K562 (cell line): ENCODE data around the gene TMPRSS7. TPM values are rescaled to one million over a fixed set of nuclear protein-coding genes. Genes with fewer than 3 reads are reported as not detected.

ENCODE experiments used
- ARHGAP35 ChIP-seq: fragments of 450-650 bp; IDR thresholded peaks from 2 replicates; pipeline ENCODE4 v1.6.1; 2018; ENCODE audit not compliant: partially characterized antibody
- CREB1 ChIP-seq, 2 experiments: sonication (generic) in 1 of 2; formaldehyde crosslinking in 1 of 2; IDR thresholded peaks; 2 replicates each; pipeline versions ENCODE4 v1.6.1 to v1.8.0; 2012 to 2022; ENCODE audit warnings: inconsistent platforms in 1 of 2, mild to moderate bottlenecking in 1 of 2, missing genetic modification reagents in 1 of 2, moderate library complexity in 1 of 2
- EP300 ChIP-seq: IDR thresholded peaks from 2 replicates; pipeline ENCODE4 v1.6.1; 2012; ENCODE audit warnings: low read length, improper control_type of control experiment
- GATA2 ChIP-seq: sonication (generic); formaldehyde crosslinking; IDR thresholded peaks from 2 replicates; pipeline ENCODE4 v1.4.0; 2020; ENCODE audit warnings: mild to moderate bottlenecking, missing genetic modification reagents
- IFI16 ChIP-seq: fragments of 250-450 bp; sonication (Bioruptor Pico); IDR thresholded peaks from 2 replicates; pipeline ENCODE4 v2.1.2; 2022; ENCODE audit warnings: mild to moderate bottlenecking, inconsistent platforms
- ILF3 ChIP-seq: fragments of 450-650 bp; IDR thresholded peaks from 2 replicates; pipeline ENCODE4 v1.6.1; 2018; ENCODE audit warnings: antibody characterized with exemption, mild to moderate bottlenecking, moderate library complexity, borderline replicate concordance
- KLF13 ChIP-seq: fragments of 450-650 bp; IDR thresholded peaks from 2 replicates; pipeline ENCODE4 v1.6.1; 2016; ENCODE audit warnings: missing genetic modification characterization, low read depth, mild to moderate bottlenecking, missing compliant biosample characterization, moderate library complexity, borderline replicate concordance
- RBM17 ChIP-seq: fragments of 200-400 bp; formaldehyde crosslinking; IDR thresholded peaks from 2 replicates; pipeline ENCODE4 v1.6.1; 2017; ENCODE audit warnings: low read depth, mild to moderate bottlenecking, low read length, borderline replicate concordance
- ZFP1 ChIP-seq: fragments of 450-650 bp; formaldehyde crosslinking; IDR thresholded peaks from 2 replicates; pipeline ENCODE4 v1.4.0; 2020; ENCODE audit warnings: mild to moderate bottlenecking, mixed read lengths
- ZNF699 ChIP-seq: fragments of 250-450 bp; sonication (Bioruptor Pico); IDR thresholded peaks from 2 replicates; pipeline ENCODE4 v1.8.0; 2021; ENCODE audit warnings: mild to moderate bottlenecking, moderate library complexity; ENCODE audit not compliant: insufficient replicate concordance
- ZNF766 ChIP-seq: fragments of 200-800 bp; sonication (Bioruptor generic); conservative IDR thresholded peaks from 2 replicates; pipeline ENCODE4 v1.6.1; 2016; ENCODE audit warnings: missing genetic modification characterization, missing compliant biosample characterization
- ZNF830 ChIP-seq: fragments of 250-450 bp; sonication (Bioruptor Pico); IDR thresholded peaks from 2 replicates; pipeline ENCODE4 v1.5.0; 2021; ENCODE audit warnings: mild to moderate bottlenecking
- polyA plus RNA-seq, 8 experiments: library from polyadenylated mRNA; depleted of rRNA in 4 of 8; stranded (reverse) in 5 of 8; unstranded in 3 of 8; fragments of >200 nt; fragmentation: Nextera tagmentation in 2 of 8; fragmentation: Illumina TruSeq in 1 of 8; extraction: Ambion mirVana in 2 of 8; extraction: Trizol in 1 of 8; gene quantifications; 2 replicates each; pipeline versions ENCODE4 v1.2.1 to v1.2.3, GENCODE V29; 2011 to 2014; ENCODE audit warnings: inconsistent platforms in 1 of 8, missing spikeins in 1 of 8
- total RNA-seq, 7 experiments: library from RNA; depleted of rRNA in 6 of 7; stranded (reverse); fragments of >200 nt in 6 of 7; fragmentation: Illumina TruSeq in 2 of 7; extraction: Trizol in 2 of 7; gene quantifications; 2 replicates each; pipeline versions ENCODE4 v1.2.1 to v1.2.3, GENCODE V29; 2011 to 2021; ENCODE audit warnings: low replicate concordance in 1 of 7
- TF ChIP-seq, protein P1 (sequence below): sonication (generic); formaldehyde crosslinking; IDR thresholded peaks from 2 replicates; pipeline ENCODE4 v1.8.0; 2022; ENCODE audit warnings: mild to moderate bottlenecking, missing genetic modification reagents
- TF ChIP-seq, protein P2 (sequence below): fragments of 450-650 bp; IDR thresholded peaks from 2 replicates; pipeline ENCODE4 v1.6.1; 2018; ENCODE audit not compliant: partially characterized antibody
- TF ChIP-seq, protein P3 (sequence below), 2 experiments: fragments of 450-650 bp in 1 of 2; IDR thresholded peaks; 2 replicates each; pipeline ENCODE4 v1.6.1; 2011 to 2017; ENCODE audit warnings: low read depth in 2 of 2, antibody characterized with exemption in 1 of 2, borderline replicate concordance in 1 of 2, low read length in 1 of 2, mild to moderate bottlenecking in 1 of 2, mixed read lengths in 1 of 2; ENCODE audit not compliant: control insufficient read depth in 1 of 2

TMPRSS7 gene
- total and polyA plus RNA-seq, 9 of the 15 experiments (the other 6 are each of a cell fraction or from before 2014, with no cell fraction given) = not detected

DNA sequence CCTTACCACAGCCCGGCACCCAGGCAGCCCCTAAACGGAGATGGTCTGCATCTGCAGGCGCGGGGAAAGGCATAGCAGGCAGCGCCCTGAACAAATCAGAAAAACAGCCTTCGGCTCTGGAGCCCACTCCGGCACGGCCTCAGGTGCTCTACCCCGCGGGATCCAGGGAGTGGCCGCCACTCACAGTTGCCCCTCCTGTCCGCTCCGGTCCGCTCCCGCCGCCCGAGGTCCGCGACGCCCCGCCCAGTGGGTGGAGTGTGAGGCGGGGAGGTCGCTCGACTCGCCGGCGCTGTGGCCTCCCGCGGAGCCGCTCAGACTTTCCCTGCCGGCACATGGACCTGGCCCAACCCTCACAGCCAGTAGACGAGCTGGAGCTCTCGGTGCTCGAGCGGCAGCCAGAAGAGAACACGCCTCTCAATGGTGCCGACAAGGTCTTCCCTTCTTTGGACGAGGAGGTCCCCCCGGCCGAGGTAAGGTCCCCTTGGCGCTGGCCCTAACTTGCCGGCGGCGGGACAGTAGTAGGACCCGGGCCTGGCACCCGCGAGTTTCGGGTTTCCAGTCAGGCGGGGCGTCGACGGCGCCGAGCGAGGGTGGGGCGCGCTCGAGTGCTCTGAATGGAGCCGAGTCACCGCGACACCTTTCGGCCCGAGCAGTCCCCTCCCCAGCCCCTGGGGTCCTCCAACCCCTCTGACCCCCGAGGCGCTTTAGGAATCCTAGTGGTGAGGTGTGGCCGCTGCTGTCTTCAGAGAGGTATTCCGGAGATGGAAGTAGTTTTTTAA, 51.7 kb downstream of the TMPRSS7 start, which contains the start of gene C3orf52 (continued):
- TF ChIP-seq, protein P1, sequence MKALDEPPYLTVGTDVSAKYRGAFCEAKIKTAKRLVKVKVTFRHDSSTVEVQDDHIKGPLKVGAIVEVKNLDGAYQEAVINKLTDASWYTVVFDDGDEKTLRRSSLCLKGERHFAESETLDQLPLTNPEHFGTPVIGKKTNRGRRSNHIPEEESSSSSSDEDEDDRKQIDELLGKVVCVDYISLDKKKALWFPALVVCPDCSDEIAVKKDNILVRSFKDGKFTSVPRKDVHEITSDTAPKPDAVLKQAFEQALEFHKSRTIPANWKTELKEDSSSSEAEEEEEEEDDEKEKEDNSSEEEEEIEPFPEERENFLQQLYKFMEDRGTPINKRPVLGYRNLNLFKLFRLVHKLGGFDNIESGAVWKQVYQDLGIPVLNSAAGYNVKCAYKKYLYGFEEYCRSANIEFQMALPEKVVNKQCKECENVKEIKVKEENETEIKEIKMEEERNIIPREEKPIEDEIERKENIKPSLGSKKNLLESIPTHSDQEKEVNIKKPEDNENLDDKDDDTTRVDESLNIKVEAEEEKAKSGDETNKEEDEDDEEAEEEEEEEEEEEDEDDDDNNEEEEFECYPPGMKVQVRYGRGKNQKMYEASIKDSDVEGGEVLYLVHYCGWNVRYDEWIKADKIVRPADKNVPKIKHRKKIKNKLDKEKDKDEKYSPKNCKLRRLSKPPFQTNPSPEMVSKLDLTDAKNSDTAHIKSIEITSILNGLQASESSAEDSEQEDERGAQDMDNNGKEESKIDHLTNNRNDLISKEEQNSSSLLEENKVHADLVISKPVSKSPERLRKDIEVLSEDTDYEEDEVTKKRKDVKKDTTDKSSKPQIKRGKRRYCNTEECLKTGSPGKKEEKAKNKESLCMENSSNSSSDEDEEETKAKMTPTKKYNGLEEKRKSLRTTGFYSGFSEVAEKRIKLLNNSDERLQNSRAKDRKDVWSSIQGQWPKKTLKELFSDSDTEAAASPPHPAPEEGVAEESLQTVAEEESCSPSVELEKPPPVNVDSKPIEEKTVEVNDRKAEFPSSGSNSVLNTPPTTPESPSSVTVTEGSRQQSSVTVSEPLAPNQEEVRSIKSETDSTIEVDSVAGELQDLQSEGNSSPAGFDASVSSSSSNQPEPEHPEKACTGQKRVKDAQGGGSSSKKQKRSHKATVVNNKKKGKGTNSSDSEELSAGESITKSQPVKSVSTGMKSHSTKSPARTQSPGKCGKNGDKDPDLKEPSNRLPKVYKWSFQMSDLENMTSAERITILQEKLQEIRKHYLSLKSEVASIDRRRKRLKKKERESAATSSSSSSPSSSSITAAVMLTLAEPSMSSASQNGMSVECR (CRISPR knock-in tag) = no peak
- TF ChIP-seq ZNF766 (CRISPR knock-in tag) (no peak), ZNF830 (no peak), ZNF699 (no peak), CREB1 (IDR thresholded peaks at IDR 0.05) (no peak), CREB1 (CRISPR knock-in tag; IDR thresholded peaks at IDR 0.05) (0 out of 2 replicates have a peak, but pooled peaks have one; percentile 19), ILF3 (no peak), RBM17 (no peak), ZFP1 (CRISPR knock-in tag) (no peak), EP300 (no peak), KLF13 (tag) (no peak), ARHGAP35 (no peak), GATA2 (CRISPR knock-in tag) (no peak), IFI16 (CRISPR knock-in tag) (no peak)
- TF ChIP-seq, protein P2, sequence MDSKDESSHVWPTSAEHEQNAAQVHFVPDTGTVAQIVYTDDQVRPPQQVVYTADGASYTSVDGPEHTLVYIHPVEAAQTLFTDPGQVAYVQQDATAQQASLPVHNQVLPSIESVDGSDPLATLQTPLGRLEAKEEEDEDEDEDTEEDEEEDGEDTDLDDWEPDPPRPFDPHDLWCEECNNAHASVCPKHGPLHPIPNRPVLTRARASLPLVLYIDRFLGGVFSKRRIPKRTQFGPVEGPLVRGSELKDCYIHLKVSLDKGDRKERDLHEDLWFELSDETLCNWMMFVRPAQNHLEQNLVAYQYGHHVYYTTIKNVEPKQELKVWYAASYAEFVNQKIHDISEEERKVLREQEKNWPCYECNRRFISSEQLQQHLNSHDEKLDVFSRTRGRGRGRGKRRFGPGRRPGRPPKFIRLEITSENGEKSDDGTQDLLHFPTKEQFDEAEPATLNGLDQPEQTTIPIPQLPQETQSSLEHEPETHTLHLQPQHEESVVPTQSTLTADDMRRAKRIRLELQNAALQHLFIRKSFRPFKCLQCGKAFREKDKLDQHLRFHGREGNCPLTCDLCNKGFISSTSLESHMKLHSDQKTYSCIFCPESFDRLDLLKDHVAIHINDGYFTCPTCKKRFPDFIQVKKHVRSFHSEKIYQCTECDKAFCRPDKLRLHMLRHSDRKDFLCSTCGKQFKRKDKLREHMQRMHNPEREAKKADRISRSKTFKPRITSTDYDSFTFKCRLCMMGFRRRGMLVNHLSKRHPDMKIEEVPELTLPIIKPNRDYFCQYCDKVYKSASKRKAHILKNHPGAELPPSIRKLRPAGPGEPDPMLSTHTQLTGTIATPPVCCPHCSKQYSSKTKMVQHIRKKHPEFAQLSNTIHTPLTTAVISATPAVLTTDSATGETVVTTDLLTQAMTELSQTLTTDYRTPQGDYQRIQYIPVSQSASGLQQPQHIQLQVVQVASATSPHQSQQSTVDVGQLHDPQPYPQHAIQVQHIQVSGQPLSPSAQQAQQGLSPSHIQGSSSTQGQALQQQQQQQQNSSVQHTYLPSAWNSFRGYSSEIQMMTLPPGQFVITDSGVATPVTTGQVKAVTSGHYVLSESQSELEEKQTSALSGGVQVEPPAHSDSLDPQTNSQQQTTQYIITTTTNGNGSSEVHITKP = peak; percentile 60
- TF ChIP-seq, protein P3, sequence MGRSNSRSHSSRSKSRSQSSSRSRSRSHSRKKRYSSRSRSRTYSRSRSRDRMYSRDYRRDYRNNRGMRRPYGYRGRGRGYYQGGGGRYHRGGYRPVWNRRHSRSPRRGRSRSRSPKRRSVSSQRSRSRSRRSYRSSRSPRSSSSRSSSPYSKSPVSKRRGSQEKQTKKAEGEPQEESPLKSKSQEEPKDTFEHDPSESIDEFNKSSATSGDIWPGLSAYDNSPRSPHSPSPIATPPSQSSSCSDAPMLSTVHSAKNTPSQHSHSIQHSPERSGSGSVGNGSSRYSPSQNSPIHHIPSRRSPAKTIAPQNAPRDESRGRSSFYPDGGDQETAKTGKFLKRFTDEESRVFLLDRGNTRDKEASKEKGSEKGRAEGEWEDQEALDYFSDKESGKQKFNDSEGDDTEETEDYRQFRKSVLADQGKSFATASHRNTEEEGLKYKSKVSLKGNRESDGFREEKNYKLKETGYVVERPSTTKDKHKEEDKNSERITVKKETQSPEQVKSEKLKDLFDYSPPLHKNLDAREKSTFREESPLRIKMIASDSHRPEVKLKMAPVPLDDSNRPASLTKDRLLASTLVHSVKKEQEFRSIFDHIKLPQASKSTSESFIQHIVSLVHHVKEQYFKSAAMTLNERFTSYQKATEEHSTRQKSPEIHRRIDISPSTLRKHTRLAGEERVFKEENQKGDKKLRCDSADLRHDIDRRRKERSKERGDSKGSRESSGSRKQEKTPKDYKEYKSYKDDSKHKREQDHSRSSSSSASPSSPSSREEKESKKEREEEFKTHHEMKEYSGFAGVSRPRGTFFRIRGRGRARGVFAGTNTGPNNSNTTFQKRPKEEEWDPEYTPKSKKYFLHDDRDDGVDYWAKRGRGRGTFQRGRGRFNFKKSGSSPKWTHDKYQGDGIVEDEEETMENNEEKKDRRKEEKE (IDR thresholded peaks at IDR 0.05; ENCODE audit: borderline replicate concordance in 1 of 2, control insufficient read depth in 1 of 2, low read depth in 2 of 2, low read length in 1 of 2) = no peak
